Right lobe of liver (tissue), 6 donors: ENCODE results near the gene NUCB1. TPM values are rescaled to one million over a fixed set of nuclear protein-coding genes. Genes with fewer than 3 reads are reported as not detected.
A peak's percentile ranks its signal among the peaks of the same experiment; 100 is the strongest.

Experiments used
- ATAC-seq, 4 donors: fragments of 200-7000 bp; cut with Tn5 transposase; one replicate each; pipeline ENCODE4 v1.9.1; 2020; ENCODE audit warnings: mild to moderate bottlenecking in 4 of 4, moderate library complexity in 4 of 4
- DNase-seq, 3 donors: peaks; one replicate each; pipeline ENCODE4 v3.0.0-alpha.2; 2020
- H3K27ac ChIP-seq, 3 donors: fragments of 200-600 bp; one replicate each; pipeline ENCODE4 v1.8.0; 2022
- H3K27me3 ChIP-seq, 2 donors: fragments of 200-600 bp; one replicate each; pipeline ENCODE4 v1.8.0; 2022
- H3K36me3 ChIP-seq, 4 donors: fragments of 200-600 bp; sonication (generic) in 1 of 4; one replicate each; pipeline versions ENCODE4 v1.5.1 to v1.8.0; 2017 to 2022; ENCODE audit warnings: control low read depth in 1 of 4
- H3K4me1 ChIP-seq, 4 donors: fragments of 200-600 bp; sonication (generic) in 1 of 4; one replicate each; pipeline versions ENCODE4 v1.5.1 to v1.8.0; 2017 to 2022; ENCODE audit warnings: control low read depth in 1 of 4
- H3K4me3 ChIP-seq, 3 donors: fragments of 200-600 bp; one replicate each; pipeline ENCODE4 v1.8.0; 2022
- H3K9me3 ChIP-seq, 4 donors: fragments of 200-600 bp; sonication (generic) in 1 of 4; one replicate each; pipeline versions ENCODE4 v1.5.1 to v1.8.0; 2017 to 2022; ENCODE audit warnings: control low read depth in 1 of 4
- POLR2A ChIP-seq: fragments of 450-650 bp; IDR thresholded peaks from one replicate; pipeline ENCODE4 v1.6.1; 2017; ENCODE audit warnings: antibody characterized with exemption, mild to moderate bottlenecking
- WGBS: methylation state at CpG from one replicate; pipeline ENCODE4 v1.1.6; 2018; ENCODE audit warnings: low coverage, low lambda C conversion rate; ENCODE audit not compliant: insufficient coverage; ENCODE audit errors: missing lambda C conversion rate; 5-methylcytosine and 5-hydroxymethylcytosine counted together
- intact Hi-C, 2 donors: fragments of 100-400 bp; cut with DNase I; formaldehyde crosslinking; loops; one replicate each; pipeline versions ENCODE4 v1.11.2 to v1.14.1; 2022
- total RNA-seq, 6 experiments: library from RNA; depleted of rRNA in 2 of 6; stranded (reverse); fragments of >200 nt in 2 of 6; fragmentation: NEBNext Ultra II Directional in 3 of 6; extraction: Animal tissue kit (Norgen Biotek cat#: 25700) in 3 of 6; gene quantifications; one replicate each; pipeline versions ENCODE4 v1.1.0 to v1.2.4, GENCODE V29; 2016 to 2023
- TF ChIP-seq, protein P1 (sequence below), 4 donors: fragments of 200-600 bp in 3 of 4; fragments of 450-650 bp in 1 of 4; IDR thresholded peaks; one replicate each; pipeline versions ENCODE4 v1.5.1 to v1.8.0; 2016 to 2022; ENCODE audit warnings: antibody characterized with exemption in 4 of 4, mild to moderate bottlenecking in 2 of 4
- donor health status: DM: no; HTN: yes; CAD: no.
- donor health status: DM: no; HTN: no; CAD: no.
- donor health status: DM: no; HTN: no; CAD: no.
- donor health status: DM: no; HTN: yes; CAD: no.
- donor health status: DM: no; HTN: yes; CAD: no.

NUCB1 gene
- total RNA-seq, 6 experiments from 2014 or later = 306 to 376 (median 349) TPM

DNA sequence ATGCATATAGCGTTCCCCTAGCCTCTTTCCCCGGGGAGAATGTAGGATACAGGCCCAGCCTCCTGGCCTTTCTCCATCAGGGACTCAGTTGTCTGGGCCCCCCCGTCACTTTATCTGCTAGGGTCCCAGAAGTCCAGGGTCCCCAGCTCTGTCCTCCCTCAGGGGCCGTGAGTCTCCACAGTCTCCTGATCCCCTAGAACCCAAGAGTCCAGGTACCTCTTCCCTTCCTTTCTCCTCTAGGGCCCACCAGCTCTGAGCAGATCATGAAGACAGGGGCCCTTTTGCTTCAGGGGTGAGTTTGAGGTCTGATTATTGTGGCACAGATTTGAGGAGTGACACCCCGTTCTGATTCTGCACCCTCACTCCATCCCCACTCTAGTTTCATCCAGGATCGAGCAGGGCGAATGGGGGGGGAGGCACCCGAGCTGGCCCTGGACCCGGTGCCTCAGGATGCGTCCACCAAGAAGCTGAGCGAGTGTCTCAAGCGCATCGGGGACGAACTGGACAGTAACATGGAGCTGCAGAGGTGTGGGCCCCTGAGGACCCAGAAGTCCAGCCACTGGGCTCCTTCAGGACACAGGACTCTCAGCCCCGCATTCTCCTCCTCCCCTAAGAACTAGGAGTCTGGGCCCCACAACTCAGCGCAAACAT is 55.3 kb downstream of the NUCB1 start:
- WGBS = 57% methylated on average over 5 of the region's 16 CpGs
- Histone ChIP-seq H3K27ac (peak overlapping the region; percentile 75 to 85 (median 83)), H3K4me1 (peaks cover 0 to 6% (median 0%) of the 10 kb centered on the region in 4 donors), H3K4me3 (peak overlapping the region; percentile 83 to 86 (median 83)), H3K27me3 (no peaks in the 10 kb centered on the region), H3K9me3 (no peaks in the 10 kb centered on the region), H3K36me3 (no peaks in the 10 kb centered on the region)
- intact Hi-C loops = no loop called here
- no peak for TF ChIP-seq POLR2A
- TF ChIP-seq, protein P1, sequence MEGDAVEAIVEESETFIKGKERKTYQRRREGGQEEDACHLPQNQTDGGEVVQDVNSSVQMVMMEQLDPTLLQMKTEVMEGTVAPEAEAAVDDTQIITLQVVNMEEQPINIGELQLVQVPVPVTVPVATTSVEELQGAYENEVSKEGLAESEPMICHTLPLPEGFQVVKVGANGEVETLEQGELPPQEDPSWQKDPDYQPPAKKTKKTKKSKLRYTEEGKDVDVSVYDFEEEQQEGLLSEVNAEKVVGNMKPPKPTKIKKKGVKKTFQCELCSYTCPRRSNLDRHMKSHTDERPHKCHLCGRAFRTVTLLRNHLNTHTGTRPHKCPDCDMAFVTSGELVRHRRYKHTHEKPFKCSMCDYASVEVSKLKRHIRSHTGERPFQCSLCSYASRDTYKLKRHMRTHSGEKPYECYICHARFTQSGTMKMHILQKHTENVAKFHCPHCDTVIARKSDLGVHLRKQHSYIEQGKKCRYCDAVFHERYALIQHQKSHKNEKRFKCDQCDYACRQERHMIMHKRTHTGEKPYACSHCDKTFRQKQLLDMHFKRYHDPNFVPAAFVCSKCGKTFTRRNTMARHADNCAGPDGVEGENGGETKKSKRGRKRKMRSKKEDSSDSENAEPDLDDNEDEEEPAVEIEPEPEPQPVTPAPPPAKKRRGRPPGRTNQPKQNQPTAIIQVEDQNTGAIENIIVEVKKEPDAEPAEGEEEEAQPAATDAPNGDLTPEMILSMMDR (IDR thresholded peaks at IDR 0.05) = no peak
- ATAC-seq = no peak
- DNase-seq = peak in 1 of 3 donors; percentile 30

DNA sequence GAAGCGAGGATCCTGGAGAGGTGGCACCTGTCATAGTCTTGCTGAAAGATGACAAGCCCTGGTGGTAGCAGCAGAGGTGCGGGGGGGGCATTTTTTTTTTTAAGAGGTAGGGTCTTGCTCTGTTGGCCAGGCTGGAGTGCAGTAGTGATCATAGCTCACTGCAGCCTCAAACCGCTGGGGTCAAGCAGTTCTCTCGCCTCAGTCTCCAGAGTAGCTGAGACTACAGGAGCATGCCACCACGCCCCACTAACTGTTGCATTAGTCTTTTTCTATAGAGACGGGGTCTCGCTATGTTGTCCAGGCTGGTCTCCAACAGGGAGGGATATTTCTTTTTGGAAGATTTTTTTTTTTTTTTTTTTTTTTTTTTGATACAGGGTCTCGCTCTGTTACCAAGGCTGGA is 57.9 kb downstream of the NUCB1 start:
- WGBS = 50% methylated on average over 1 of the region's 8 CpGs
- Histone ChIP-seq H3K4me1 (peaks cover 0 to 21% (median 0%) of the 10 kb centered on the region in 4 donors), H3K27ac (no peak overlapping the region), H3K4me3 (no peak overlapping the region), H3K27me3 (no peaks in the 10 kb centered on the region), H3K36me3 (no peaks in the 10 kb centered on the region), H3K9me3 (no peaks in the 10 kb centered on the region)
- TF ChIP-seq, protein P1 (IDR thresholded peaks at IDR 0.05) = no peak
- no peak for TF ChIP-seq POLR2A
- ATAC-seq (no peak), DNase-seq (no peak)
- intact Hi-C loops = no loop called here

DNA sequence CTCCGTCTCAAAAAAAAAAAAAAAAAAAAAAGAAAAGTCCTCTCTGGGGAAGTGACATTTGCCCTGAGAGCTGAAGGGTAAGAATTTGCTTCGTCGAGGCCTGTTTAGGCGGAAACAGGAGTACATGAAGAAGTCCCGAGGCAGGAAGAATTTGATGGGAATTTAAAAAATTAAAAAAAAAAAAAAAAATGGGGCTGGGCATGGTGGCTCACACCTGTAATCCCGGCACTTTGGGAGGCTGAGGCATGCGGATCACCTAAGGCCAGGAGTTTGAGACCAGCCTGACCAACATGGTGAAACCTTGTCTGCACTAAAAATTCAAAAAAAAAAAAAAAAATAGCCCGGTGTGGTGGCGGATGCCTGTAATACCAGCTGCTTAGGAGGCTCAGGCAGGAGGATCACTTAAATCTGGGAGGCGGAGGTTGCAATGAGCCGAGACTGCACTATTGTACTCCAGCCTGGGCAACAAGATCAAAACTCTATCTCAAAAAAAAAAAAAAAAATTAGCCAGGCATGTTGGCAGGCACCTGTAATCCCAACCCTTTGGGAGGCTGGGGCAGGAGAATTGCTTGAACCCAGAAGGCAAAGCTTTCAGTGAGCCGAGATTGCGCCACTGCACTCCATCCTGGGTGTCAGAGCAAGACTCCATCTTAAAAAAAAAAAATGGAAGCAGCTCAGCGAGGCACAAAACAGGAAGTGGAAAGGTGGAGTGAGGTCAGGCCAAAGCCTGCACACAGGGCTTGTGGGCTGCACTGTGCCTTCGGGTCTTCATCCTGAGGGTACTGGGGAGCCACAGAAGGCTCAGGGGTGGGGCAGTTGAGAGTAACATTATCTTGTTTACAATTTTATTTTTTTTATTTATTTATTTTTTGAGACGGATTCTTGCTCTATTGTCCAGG is 59.5 kb downstream of the NUCB1 start:
- ATAC-seq (no peak), DNase-seq (no peak)
- Histone ChIP-seq H3K9me3 (no peaks in the 10 kb centered on the region), H3K4me1 (peaks cover 0 to 21% (median 0%) of the 10 kb centered on the region in 4 donors), H3K36me3 (no peaks in the 10 kb centered on the region), H3K27ac (no peak overlapping the region), H3K4me3 (no peak overlapping the region), H3K27me3 (no peaks in the 10 kb centered on the region)
- TF ChIP-seq, protein P1 (IDR thresholded peaks at IDR 0.05) = no peak
- TF ChIP-seq POLR2A = no peak
- 70% methylated on average over 13 of the region's 16 CpGs for WGBS
- intact Hi-C loops = loop anchor here in 1 of 2 donors (10.0 kb wide), 1 partner anchor 55 kb away; the partner anchor contains the start of gene NUCB1

DNA sequence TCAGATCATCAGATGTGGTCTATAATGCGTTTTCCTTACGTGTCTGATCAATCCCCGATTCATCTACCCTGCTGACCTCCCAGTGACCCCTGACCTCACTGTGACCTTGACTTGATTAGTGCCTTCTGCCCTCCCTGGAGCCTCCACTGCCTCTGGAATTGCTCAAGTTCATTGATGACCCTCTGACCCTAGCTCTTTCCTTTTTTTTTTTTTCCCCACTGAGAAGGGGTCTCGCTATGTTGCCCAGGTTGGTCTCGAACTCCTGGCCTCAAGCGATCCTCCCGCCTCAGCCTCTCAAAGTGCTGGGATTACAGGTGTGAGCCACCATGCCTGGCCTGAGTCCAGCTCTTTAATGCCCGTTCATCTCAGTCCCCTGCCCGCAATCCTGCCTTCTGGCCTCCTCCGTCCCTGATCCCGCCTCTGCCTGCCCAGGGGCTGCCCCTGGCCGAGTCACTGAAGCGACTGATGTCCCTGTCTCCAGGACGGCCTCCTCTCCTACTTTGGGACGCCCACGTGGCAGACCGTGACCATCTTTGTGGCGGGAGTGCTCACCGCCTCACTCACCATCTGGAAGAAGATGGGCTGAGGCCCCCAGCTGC is 61.0 kb downstream of the NUCB1 start:
- H3K27ac ChIP-seq = no peak overlapping the region
- intact Hi-C loops = loop anchor here in 1 of 2 donors (10.0 kb wide), 1 partner anchor 56 kb away; the partner anchor contains the start of gene NUCB1

More for the DNA sequence above, 61.0 kb downstream of the NUCB1 start:
- DNase-seq = no peak
- H3K4me3 ChIP-seq = no peak overlapping the region
- H3K9me3 ChIP-seq = no peaks in the 10 kb centered on the region
- H3K4me1 ChIP-seq = peaks cover 0 to 15% (median 0%) of the 10 kb centered on the region in 4 donors
- TF ChIP-seq POLR2A = no peak
- TF ChIP-seq, protein P1 (IDR thresholded peaks at IDR 0.05) = no peak
- H3K27me3 ChIP-seq = no peaks in the 10 kb centered on the region
- ATAC-seq = no peak
- H3K36me3 ChIP-seq = peaks cover 0 to 8% (median 1%) of the 10 kb centered on the region in 4 donors
- 77% methylated on average over 8 of the region's 19 CpGs for WGBS
